Lower lobe of right lung (tissue), 2 donors: ENCODE measurements around the gene COL18A1. TPM values are rescaled to one million over a fixed set of nuclear protein-coding genes. Genes with fewer than 3 reads are reported as not detected.

Experiments used
- ATAC-seq, 2 donors: fragments of 200-7000 bp; cut with Tn5 transposase; one replicate each; pipeline ENCODE4 v1.9.1; 2020 to 2022; ENCODE audit warnings: mild to moderate bottlenecking in 2 of 2, moderate library complexity in 2 of 2
- DNase-seq: peaks from one replicate; pipeline ENCODE4 v3.0.0-alpha.2; 2020
- H3K27ac ChIP-seq: fragments of 200-600 bp; one replicate; pipeline ENCODE4 v1.8.0; 2022
- H3K27me3 ChIP-seq: fragments of 200-600 bp; one replicate; pipeline ENCODE4 v1.8.0; 2022; ENCODE audit warnings: low read depth
- H3K36me3 ChIP-seq: fragments of 200-600 bp; one replicate; pipeline ENCODE4 v1.8.0; 2022; ENCODE audit warnings: mild to moderate bottlenecking
- H3K4me1 ChIP-seq: fragments of 200-600 bp; one replicate; pipeline ENCODE4 v1.8.0; 2022
- H3K4me3 ChIP-seq: fragments of 200-600 bp; one replicate; pipeline ENCODE4 v1.8.0; 2022; ENCODE audit warnings: mild to moderate bottlenecking
- H3K9me3 ChIP-seq: fragments of 200-600 bp; one replicate; pipeline ENCODE4 v1.8.0; 2022
- CTCF ChIP-seq: fragments of 200-600 bp; IDR thresholded peaks from one replicate; pipeline ENCODE4 v1.8.0; 2022; ENCODE audit warnings: antibody characterized with exemption, mild to moderate bottlenecking
- intact Hi-C: fragments of 100-400 bp; cut with DNase I; formaldehyde crosslinking; loops from one replicate; pipeline ENCODE4 v1.11.0; 2022
- total RNA-seq: library from RNA; stranded (reverse); fragmentation: NEBNext Ultra II Directional; extraction: Animal tissue kit (Norgen Biotek cat#: 25700); gene quantifications from one replicate; pipeline ENCODE4 v1.2.1, GENCODE V29; 2021
- donor health status: DM: no; HTN: yes; CAD: no; lungs with severe emphysema.

Gene COL18A1
- total RNA-seq, 1 donor from 2014 or later, result 45.1 TPM

GRCh38 chr21:45377325-45377709 is 27.6 kb upstream of the COL18A1 start:
- Histone ChIP-seq H3K4me1 (peaks cover 7% of the 10 kb centered on the region), H3K9me3 (no peaks in the 10 kb centered on the region), H3K27ac (no peak overlapping the region), H3K4me3 (no peak overlapping the region), H3K36me3 (no peaks in the 10 kb centered on the region), H3K27me3 (no peaks in the 10 kb centered on the region)
- ATAC-seq (no peak), DNase-seq (no peak)
- intact Hi-C loops, result no loop called here
- TF ChIP-seq CTCF, result no peak

DNA sequence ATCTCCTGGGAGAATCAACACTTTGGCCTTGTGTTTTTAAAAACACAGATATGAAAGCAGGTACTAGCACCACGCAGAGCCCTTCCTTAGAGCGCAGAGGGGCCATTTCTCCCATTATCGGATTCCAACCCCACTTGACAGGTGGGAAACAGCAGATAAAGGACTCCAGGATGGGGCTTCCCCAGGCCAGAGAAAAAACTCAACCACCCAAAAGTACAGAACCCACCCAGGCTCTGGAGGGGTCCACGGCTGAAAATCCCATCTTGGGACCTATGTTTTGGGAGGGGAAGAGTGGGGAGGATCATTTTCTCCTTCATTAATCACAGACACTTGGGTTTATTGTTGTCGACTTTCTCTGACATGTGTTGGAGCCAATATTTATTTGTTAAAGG is 27.1 kb upstream of the COL18A1 start:
- peaks cover 7% of the 10 kb centered on the region for H3K4me1 ChIP-seq
- H3K9me3 ChIP-seq, result no peaks in the 10 kb centered on the region
- intact Hi-C loops, result no loop called here
- H3K4me3 ChIP-seq, result no peak overlapping the region
- TF ChIP-seq CTCF, result no peak
- no peak for ATAC-seq
- no peak for DNase-seq
- no peak overlapping the region for H3K27ac ChIP-seq
- H3K27me3 ChIP-seq, result no peaks in the 10 kb centered on the region
- H3K36me3 ChIP-seq, result no peaks in the 10 kb centered on the region

DNA sequence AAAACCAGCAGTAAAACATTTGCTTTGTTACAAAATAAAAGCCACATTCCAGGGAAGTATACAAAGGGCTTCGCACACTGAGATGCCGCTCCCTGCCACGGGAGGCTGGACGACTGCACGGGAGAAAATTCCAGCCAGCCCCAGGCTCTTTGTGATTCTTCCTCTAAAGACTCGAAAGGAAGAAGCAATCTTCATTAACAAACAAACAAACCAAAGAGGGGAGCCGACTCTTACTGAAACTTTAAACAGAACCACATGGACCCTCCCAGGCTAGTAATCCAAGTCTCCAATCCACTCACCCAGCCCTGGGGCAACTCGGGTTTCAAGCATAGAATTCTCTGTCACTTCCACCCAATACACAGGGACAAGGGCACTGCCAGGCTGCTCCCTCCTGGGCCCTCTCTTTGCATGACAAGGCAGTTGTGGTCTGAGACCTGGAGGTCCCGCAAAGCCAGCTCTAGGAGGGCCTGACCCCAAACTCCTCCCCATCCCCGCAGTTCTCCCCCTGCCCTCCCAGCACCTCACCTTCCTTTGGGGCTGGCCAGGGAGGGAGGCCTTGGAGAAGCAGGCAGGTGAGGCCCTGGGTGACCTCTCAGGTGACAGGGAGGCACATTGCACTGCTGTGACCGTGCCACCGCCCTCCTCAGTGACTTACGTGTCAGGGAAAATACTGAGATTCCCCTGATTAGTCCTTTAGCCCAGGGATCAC is 26.6 kb upstream of the COL18A1 start:
- Histone ChIP-seq H3K4me3 (no peak overlapping the region), H3K4me1 (peaks cover 7% of the 10 kb centered on the region), H3K27ac (no peak overlapping the region), H3K36me3 (no peaks in the 10 kb centered on the region), H3K9me3 (no peaks in the 10 kb centered on the region), H3K27me3 (no peaks in the 10 kb centered on the region)
- no peak for ATAC-seq
- no peak for TF ChIP-seq CTCF
- peak; percentile 32 for DNase-seq
- intact Hi-C loops, result no loop called here

DNA sequence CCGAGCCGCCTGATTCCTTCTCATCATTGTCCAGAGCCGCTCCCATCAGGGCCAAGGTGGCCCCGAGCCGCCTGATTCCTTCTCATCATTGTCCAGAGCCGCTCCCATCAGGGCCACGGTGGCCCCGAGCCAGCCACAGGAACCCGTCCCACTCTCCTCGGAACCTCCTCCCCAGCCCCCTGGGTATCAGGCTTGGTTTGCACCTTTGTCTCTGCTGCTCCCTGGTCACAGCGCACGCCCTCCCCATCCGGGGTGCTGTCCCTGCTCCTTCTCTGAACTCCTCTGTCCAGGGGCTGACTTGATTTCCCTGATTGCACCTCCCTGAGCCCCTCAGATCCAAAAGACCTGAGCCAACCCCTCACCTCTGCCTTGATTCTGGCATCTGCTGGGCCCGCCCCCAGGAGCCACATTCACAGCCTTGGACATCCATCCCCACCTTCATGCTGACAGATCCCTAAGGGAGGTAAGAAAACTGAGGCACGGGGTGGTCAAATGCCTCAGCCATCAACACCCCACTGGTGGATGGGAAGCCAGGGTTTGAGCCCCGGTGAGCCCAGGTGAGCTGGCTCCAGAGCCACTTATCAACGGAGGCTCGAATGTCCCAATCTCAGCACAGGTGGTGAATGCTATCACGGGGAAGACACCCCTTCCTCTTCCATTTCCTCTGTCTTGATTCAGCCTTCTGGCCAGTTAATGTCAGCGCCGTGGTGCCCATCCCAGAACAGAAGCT is 25.6 kb upstream of the COL18A1 start:
- intact Hi-C loops, result no loop called here
- peak; percentile 35 for DNase-seq

GRCh38 chr21:45379901-45380330 is 25.0 kb upstream of the COL18A1 start:
- Histone ChIP-seq H3K27ac (no peak overlapping the region), H3K4me1 (peaks cover 7% of the 10 kb centered on the region), H3K9me3 (no peaks in the 10 kb centered on the region), H3K27me3 (peaks cover 5% of the 10 kb centered on the region), H3K36me3 (no peaks in the 10 kb centered on the region), H3K4me3 (no peak overlapping the region)
- intact Hi-C loops, result no loop called here
- TF ChIP-seq CTCF, result no peak
- DNase-seq (no peak), ATAC-seq (no peak)

More for the DNA sequence above, 25.6 kb upstream of the COL18A1 start:
- TF ChIP-seq CTCF, result no peak
- Histone ChIP-seq H3K4me3 (no peak overlapping the region), H3K36me3 (no peaks in the 10 kb centered on the region), H3K4me1 (peaks cover 7% of the 10 kb centered on the region), H3K27ac (no peak overlapping the region), H3K9me3 (no peaks in the 10 kb centered on the region), H3K27me3 (no peaks in the 10 kb centered on the region)
- no peak for ATAC-seq
